ENCODE measurements around the gene STAT3. TPM values are rescaled to one million over a fixed set of nuclear protein-coding genes. Genes with fewer than 3 reads are reported as not detected.
A peak's percentile ranks its signal among the peaks of the same experiment; 100 is the strongest.
"Not testable (repeated sequence)": the region's sequence is repeated elsewhere in the genome, so short reads cannot be mapped to it uniquely, and the experiment has no call there.

The STAT3 gene
- total RNA-seq, 1 experiment from 2014 or later, result 40.6 TPM

DNA sequence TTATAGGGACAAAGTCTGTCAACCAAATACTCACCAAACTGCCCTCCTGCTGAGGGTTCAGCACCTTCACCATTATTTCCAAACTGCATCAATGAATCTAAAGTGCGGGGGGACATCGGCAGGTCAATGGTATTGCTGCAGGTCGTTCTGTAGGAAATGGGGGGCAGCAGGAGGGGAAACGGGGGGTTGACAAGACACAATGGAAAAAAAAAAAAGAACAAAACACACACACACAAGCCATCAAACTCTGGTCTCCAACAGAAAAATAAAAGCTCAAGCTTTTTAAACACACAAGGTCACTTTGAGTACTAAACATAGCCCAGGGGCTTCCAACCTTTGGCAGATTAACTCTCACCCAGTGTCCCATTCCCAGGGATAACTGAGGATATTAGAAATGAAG is 71.5 kb downstream of the STAT3 start:
- DNase-seq (ENCODE audit: low read depth), result no peak

DNA sequence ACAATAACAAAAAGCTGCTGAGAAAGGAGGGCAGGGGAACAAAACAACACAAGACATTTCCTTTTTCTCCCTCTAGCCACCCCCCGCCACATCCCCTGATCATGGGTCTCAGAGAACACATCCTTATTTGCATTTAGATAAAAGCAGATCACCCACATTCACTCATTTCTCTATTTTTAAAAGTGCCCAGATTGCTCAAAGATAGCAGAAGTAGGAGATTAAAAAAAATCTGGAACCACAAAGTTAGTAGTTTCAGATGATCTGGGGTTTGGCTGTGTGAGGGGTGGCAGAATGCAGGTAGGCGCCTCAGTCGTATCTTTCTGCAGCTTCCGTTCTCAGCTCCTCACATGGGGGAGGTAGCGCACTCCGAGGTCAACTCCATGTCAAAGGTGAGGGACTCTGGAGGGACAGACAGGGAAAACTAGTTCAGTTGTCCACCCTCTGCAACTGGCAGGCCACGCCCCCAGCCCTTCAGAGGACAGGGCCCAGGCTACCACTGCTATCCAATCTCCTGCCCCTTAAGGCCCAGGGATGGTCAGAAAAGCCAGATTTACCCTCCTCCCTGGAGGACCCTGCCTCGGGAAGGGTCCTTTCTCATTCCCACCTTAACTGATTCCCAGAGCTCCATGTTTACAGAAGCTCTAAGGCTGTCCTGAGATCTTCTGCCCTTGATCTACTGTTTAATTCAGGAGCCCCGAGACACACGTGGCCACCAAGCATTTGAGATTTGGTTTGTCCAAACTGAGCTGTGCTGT is 72.7 kb downstream of the STAT3 start:
- DNase-seq (ENCODE audit: low read depth), result no peak

- no peak for DNase-seq (ENCODE audit: low read depth)
Measured at GRCh38 chr17:42313773-42314566, 74.3 kb downstream of the STAT3 start.

GRCh38 chr17:42313389-42313772 is 74.9 kb downstream of the STAT3 start:
- no peak for DNase-seq (ENCODE audit: low read depth)

GRCh38 chr17:42312285-42313130 is 75.7 kb downstream of the STAT3 start:
- peak; percentile 66 for DNase-seq (ENCODE audit: low read depth)

GRCh38 chr17:42312035-42312284 is 76.3 kb downstream of the STAT3 start:
- DNase-seq (ENCODE audit: low read depth), result no peak

- DNase-seq (ENCODE audit: low read depth), result no peak
Measured at GRCh38 chr17:42311240-42312034, 76.8 kb downstream of the STAT3 start.

GRCh38 chr17:42310787-42311215 is 77.4 kb downstream of the STAT3 start:
- DNase-seq (ENCODE audit: low read depth), result no peak

DNA sequence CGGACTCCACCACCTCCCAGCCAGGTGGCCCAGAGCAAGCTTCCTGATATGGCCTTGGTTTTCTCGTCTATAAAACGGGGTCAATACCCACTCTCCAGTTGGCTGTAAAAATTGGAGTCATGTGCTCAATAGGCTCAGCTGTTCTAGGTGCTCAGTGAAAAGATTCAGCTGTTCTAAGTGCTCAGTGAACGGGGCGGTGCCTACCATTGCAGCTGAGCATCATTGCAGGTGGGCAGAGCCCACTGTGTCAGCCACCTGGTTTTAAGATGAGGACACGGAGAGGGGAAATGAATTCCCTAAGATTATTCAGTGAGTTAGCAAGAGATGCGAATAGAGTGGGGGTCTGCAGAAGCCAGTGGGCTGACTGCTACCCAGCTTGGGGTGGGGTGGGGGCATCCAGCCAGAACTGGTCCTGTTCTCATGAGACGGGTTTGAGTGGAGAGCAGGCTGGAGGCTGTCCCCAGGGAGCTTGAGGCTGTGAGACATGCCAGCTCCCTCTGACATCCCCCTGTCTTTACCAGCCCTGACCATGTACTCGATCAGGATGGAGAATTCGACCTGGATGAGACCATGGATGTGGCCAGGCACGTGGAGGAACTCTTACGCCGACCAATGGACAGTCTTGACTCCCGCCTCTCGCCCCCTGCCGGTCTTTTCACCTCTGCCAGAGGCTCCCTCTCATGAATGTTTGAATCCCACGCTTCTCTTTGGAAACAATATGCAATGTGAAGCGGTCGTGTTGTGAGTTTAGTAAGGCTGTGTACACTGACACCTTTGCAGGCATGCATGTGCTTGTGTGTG is 78.1 kb downstream of the STAT3 start:
- no peak for DNase-seq (ENCODE audit: low read depth)

DNA sequence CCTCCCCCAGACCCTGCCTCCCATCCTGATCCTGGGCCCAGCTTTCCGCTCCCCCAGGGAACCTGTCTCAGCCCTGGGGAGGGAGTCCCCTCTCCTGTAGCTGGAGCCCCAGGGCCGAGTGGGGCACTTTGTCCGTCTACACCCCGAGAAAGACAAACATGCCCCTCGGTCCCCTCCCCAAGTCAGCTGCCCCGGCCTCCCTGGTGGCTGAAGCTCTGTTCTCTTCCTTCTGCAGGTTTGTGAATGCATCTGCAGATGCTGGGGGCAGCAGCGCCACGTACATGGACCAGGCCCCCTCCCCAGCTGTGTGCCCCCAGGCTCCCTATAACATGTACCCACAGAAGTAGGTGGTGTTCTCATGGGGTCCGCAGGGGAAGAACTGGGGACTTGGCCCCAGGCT is 79.1 kb downstream of the STAT3 start:
- DNase-seq (ENCODE audit: low read depth), result no peak

DNA sequence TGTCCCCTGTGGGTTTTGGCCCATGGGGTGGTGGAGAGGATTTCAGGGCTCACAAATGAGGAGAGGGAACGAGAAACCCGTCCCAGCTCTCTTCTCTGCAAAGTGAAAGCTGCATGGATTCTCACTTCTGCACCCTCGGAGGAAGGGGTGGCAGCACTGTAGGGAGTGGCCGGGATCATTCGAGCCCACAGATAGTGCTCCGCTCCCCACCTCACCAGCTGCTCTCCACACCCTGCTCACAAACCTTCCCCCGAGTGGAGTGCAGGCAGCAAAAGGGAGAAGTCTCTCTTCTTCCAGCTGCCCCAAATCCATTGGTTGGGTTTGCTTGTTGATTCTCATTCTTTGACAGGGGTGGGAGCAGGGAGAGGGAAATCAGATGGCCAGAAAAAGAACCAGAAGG is 79.8 kb downstream of the STAT3 start:
- no peak for DNase-seq (ENCODE audit: low read depth)

DNA sequence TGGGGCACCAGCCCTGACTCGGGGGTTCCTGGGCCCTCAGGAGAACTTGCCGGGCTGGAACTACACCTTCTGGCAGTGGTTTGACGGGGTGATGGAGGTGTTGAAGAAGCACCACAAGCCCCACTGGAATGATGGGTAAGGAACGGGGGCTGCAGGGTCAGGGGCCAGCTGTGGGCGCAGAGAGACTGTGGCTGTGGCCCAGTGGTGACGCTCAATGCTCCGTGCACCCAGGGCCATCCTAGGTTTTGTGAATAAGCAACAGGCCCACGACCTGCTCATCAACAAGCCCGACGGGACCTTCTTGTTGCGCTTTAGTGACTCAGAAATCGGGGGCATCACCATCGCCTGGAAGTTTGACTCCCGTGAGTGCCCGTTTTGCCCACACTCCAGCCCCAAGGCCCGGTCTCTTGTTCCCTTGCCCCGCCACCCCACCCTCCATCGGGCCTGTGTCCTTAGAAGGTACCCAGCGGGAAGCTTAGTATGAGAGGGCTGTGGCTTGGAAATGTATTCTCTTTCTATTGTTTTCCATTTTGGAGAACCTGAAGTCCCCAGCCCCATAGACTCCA is 80.8 kb downstream of the STAT3 start:
- DNase-seq (ENCODE audit: low read depth), result no peak

GRCh38 chr17:42306385-42306667 is 81.9 kb downstream of the STAT3 start:
- DNase-seq (ENCODE audit: low read depth), result no peak

DNA sequence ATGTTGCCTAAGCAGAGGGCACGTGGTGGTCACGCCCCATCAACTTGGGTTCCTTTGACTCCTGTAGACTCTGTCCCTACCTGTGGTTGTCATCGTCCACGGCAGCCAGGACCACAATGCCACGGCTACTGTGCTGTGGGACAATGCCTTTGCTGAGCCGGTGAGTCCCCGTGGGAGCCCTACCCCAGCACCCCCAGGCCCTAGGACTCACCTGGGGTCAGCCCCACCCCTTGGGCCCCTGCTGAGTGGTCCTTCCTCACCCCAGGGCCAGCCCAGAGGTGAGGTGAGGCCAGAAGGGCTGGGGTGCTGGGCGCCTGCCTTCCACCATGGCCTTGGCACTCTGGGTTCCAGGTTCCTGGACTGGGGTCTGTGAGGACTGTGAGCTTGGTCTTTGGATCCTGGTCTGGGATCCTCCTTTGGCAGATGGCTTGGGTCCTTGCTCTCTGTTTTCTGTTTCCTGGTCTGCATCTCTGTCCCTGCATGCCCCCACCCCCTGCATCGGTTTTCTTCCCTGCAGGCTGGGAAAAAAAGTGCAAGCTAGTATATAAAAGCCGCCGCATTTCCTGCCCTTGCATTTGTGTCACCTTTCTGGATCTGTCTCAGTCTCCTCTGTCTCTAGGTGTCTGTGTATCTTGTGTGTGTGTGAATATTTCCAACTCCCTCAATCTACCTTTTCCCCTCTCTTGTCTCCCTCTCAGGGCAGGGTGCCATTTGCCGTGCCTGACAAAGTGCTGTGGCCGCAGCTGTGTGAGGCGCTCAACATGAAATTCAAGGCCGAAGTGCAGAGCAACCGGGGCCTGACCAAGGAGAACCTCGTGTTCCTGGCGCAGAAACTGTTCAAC is 82.5 kb downstream of the STAT3 start:
- no peak for DNase-seq (ENCODE audit: low read depth)

- not testable (repeated sequence) for DNase-seq (ENCODE audit: low read depth)
Measured at GRCh38 chr17:42305031-42305330, 83.3 kb downstream of the STAT3 start.

GRCh38 chr17:42304187-42305030 is 83.8 kb downstream of the STAT3 start:
- no peak for DNase-seq (ENCODE audit: low read depth)

DNA sequence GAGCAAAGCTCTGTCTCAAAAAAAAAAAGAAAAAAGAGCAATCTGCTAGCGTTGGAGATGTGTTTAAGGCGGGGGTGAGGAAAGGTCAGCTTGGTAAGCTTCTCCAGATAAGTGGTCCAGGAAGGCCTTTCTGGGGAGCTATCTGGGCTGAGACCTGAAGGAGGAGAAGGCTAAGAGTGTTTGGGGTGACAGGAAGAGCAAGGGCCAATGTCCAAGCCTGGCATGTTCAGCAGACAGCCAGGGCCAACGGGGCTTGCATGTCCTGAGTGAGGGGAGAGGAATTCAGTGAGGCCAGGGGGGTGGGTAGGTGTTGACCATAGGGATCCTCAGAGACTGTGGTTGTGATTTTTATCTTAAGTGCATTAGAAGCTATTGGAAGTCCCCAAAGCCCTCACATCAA is 84.5 kb downstream of the STAT3 start:
- DNase-seq (ENCODE audit: low read depth), result no peak

DNA sequence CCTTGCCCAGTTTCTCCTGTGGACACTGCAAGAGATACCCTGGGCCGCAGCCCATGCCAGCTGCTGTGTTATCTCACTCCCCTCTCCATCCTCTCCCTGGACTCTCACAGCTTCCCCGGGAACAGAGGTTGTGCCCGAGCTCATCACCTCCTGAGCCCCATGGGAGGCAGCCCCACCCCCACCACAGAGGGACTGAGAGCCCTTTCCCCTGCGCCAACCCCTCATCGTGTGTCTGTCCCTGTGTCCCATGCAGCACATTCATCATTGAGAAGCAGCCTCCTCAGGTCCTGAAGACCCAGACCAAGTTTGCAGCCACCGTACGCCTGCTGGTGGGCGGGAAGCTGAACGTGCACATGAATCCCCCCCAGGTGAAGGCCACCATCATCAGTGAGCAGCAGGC is 87.2 kb downstream of the STAT3 start:
- DNase-seq (ENCODE audit: low read depth), result no peak

GRCh38 chr17:42299913-42300312 is 88.3 kb downstream of the STAT3 start:
- DNase-seq (ENCODE audit: low read depth), result not testable (repeated sequence)

Measured in RPMI7951 (cell line).